Measurements from ENCODE around the gene FDX2. TPM values are rescaled to one million over a fixed set of nuclear protein-coding genes. Genes with fewer than 3 reads are reported as not detected.
A peak's percentile ranks its signal among the peaks of the same experiment; 100 is the strongest.

FDX2 gene
- total RNA-seq, 4 donors from 2014 or later = 6.1 to 28.9 (median 8.4) TPM; not detected in 1

GRCh38 chr19:10318807-10319682 lies 3.2 kb upstream of the FDX2 start:
- no peak overlapping the region for H3K27ac ChIP-seq
- peaks cover 0 to 24% (median 0%) of the 10 kb centered on the region in 4 donors for H3K36me3 ChIP-seq
- WGBS, 2 donors (ENCODE audit: low coverage in 1 of 2) = 90 to 91% methylated on average over 2 to 13 of the region's 13 CpGs
- H3K4me3 ChIP-seq = no peak overlapping the region
- intact Hi-C loops (cut with DNase I; ENCODE audit: low total_unique reads) (no loop called here), in situ Hi-C loops (cut with MboI; ENCODE audit: low pct_ligation_motif_present in 1 of 4, low pct_unique_long_range_greater_than_20kb in 1 of 4, low sequenced_read_pairs in 3 of 4) (no loop called here)
- H3K27me3 ChIP-seq = no peaks in the 10 kb centered on the region
- peaks cover 9 to 31% (median 30%) of the 10 kb centered on the region in 4 donors for H3K4me1 ChIP-seq
- TF ChIP-seq EP300 (IDR thresholded peaks at IDR 0.05; ENCODE audit: low read depth) = no peak
- TF ChIP-seq POLR2AphosphoS5 (IDR thresholded peaks at IDR 0.05) = no peak
- TF ChIP-seq CTCF (IDR thresholded peaks at IDR 0.05) = no peak
- TF ChIP-seq POLR2A (IDR thresholded peaks at IDR 0.05) = no peak
- DNase-seq = no peak
- H3K9me3 ChIP-seq = no peaks in the 10 kb centered on the region

GRCh38 chr19:10317857-10318462 lies 2.1 kb upstream of the FDX2 start:
- no peak overlapping the region for H3K27ac ChIP-seq
- no peaks in the 10 kb centered on the region for H3K27me3 ChIP-seq
- no peak overlapping the region for H3K4me3 ChIP-seq
- TF ChIP-seq CTCF (IDR thresholded peaks at IDR 0.05) = no peak
- no peak for TF ChIP-seq POLR2AphosphoS5 (IDR thresholded peaks at IDR 0.05)
- TF ChIP-seq EP300 (IDR thresholded peaks at IDR 0.05; ENCODE audit: low read depth) = no peak
- TF ChIP-seq POLR2A (IDR thresholded peaks at IDR 0.05) = no peak
- peaks cover 9 to 31% (median 30%) of the 10 kb centered on the region in 4 donors for H3K4me1 ChIP-seq
- H3K36me3 ChIP-seq = peaks cover 0 to 24% (median 0%) of the 10 kb centered on the region in 4 donors
- intact Hi-C loops (cut with DNase I; ENCODE audit: low total_unique reads) (no loop called here), in situ Hi-C loops (cut with MboI; ENCODE audit: low pct_ligation_motif_present in 1 of 4, low pct_unique_long_range_greater_than_20kb in 1 of 4, low sequenced_read_pairs in 3 of 4) (no loop called here)
- WGBS, 2 donors (ENCODE audit: low coverage in 1 of 2) = 62 to 97% methylated on average over 5 to 14 of the region's 15 CpGs
- H3K9me3 ChIP-seq = no peaks in the 10 kb centered on the region
- no peak for DNase-seq

GRCh38 chr19:10317045-10317856 lies 1.4 kb upstream of the FDX2 start:
- Histone ChIP-seq H3K36me3 (peaks cover 0 to 21% (median 0%) of the 10 kb centered on the region in 4 donors), H3K4me1 (peaks cover 9 to 25% (median 23%) of the 10 kb centered on the region in 4 donors), H3K4me3 (no peak overlapping the region), H3K27ac (no peak overlapping the region), H3K9me3 (no peaks in the 10 kb centered on the region), H3K27me3 (no peaks in the 10 kb centered on the region)
- TF ChIP-seq POLR2A (IDR thresholded peaks at IDR 0.05) = no peak
- WGBS, 2 donors (ENCODE audit: low coverage in 1 of 2) = 84 to 87% methylated on average over 11 to 28 of the region's 29 CpGs
- no peak for DNase-seq
- in situ Hi-C loops (cut with MboI; ENCODE audit: low pct_ligation_motif_present in 1 of 4, low pct_unique_long_range_greater_than_20kb in 1 of 4, low sequenced_read_pairs in 3 of 4) (no loop called here), intact Hi-C loops (cut with DNase I; ENCODE audit: low total_unique reads) (no loop called here)

GRCh38 chr19:10316229-10317044 lies 622 bp upstream of the FDX2 start:
- TF ChIP-seq POLR2A (IDR thresholded peaks at IDR 0.05) (no peak), CTCF (IDR thresholded peaks at IDR 0.05) (no peak), POLR2AphosphoS5 (IDR thresholded peaks at IDR 0.05) (no peak), EP300 (IDR thresholded peaks at IDR 0.05; ENCODE audit: low read depth) (no peak)
- no peaks in the 10 kb centered on the region for H3K9me3 ChIP-seq
- intact Hi-C loops (cut with DNase I; ENCODE audit: low total_unique reads) = no loop called here
- H3K36me3 ChIP-seq = peaks cover 0 to 20% (median 0%) of the 10 kb centered on the region in 4 donors
- peak overlapping the region; percentile 27 to 77 (median 74) for H3K27ac ChIP-seq
- DNase-seq = no peak
- H3K4me3 ChIP-seq = peak overlapping the region in 1 of 4 donors; percentile 82
- WGBS, 2 donors (ENCODE audit: low coverage in 1 of 2) = 67 to 68% methylated on average over 3 to 19 of the region's 19 CpGs
- in situ Hi-C loops (cut with MboI; ENCODE audit: low pct_ligation_motif_present in 1 of 4, low pct_unique_long_range_greater_than_20kb in 1 of 4, low sequenced_read_pairs in 3 of 4) = no loop called here
- H3K4me1 ChIP-seq = peaks cover 6 to 22% (median 20%) of the 10 kb centered on the region in 4 donors
- H3K27me3 ChIP-seq = no peaks in the 10 kb centered on the region
